EH (cell line): ENCODE results near the gene PRRT4.

ENCODE experiments used
- DNase-seq: peaks from one replicate; pipeline ENCODE4 v3.0.0-alpha.2; 2015; ENCODE audit warnings: low read depth

PRRT4 gene

GRCh38 chr7:128361411-128362379 lies at the start of gene PRRT4:
PRRT4 (minus strand) TSS chr7:128361690.
- DNase-seq = peak; percentile 28

DNA sequence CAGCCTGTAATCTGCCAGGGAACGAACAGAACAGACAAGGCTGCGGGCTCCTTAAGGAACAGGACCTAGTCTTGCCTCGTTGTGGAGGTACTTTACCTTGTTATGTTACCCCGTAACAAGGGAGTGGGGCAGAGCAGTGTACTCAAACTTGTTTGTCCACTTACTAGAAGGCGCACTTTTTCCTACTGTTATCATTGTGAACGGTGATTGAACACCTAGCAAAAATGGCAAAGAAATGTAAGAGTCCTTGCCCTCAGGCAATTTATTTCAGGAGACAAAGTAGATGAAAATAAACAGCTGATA lies 48.9 kb upstream of the PRRT4 start:
- DNase-seq = no peak

- peak; percentile 92 for DNase-seq
Observed at GRCh38 chr7:128409596-128410450, 48.3 kb upstream of the PRRT4 start, which contains the start of gene IMPDH1. IMPDH1 (minus strand) TSS chr7:128409982; CDS start chr7:128409901, 81 bp downstream.

DNA sequence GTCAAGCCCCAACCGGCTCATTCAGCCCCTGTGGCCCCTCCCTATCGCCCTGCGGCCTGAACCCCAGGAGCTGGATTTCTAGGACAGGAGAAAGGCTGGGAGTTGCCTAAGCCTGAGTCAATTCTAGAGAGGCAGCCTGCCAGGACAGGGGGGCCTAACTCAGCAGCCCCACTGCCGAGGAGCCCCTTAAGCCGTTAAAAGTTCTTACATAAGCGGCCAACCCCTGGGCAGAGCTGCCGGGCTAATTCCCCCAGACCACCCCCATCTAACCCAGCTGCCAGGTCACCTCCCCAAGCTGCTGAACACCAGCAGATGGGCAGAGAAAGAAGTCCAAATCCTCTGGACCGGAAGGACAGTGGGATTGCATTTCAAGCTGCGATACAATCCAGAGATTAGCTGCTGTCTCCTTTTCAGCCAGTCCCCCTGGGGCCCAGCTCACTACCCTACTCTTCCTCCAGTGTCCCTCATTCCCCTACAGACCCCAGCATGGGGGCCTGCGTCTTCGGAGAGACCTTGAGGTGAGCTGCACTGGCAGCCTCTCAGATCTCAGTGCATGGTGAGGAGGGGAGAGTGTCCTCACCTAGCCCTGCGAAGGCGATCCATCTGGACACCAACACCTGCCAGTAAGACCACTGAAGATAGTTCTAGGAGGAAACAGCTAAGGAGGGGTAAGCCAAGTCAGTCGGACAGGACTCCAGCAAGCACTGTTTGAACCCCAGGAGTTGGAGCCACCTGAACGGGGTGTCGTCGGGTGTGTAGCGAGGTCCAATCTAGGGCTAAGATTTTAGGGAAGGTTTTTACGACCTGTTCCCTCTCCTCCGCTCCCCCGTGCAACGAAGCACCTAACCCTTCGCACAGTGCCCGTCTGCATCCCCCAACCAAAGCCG lies 47.5 kb upstream of the PRRT4 start:
- DNase-seq = no peak

DNA sequence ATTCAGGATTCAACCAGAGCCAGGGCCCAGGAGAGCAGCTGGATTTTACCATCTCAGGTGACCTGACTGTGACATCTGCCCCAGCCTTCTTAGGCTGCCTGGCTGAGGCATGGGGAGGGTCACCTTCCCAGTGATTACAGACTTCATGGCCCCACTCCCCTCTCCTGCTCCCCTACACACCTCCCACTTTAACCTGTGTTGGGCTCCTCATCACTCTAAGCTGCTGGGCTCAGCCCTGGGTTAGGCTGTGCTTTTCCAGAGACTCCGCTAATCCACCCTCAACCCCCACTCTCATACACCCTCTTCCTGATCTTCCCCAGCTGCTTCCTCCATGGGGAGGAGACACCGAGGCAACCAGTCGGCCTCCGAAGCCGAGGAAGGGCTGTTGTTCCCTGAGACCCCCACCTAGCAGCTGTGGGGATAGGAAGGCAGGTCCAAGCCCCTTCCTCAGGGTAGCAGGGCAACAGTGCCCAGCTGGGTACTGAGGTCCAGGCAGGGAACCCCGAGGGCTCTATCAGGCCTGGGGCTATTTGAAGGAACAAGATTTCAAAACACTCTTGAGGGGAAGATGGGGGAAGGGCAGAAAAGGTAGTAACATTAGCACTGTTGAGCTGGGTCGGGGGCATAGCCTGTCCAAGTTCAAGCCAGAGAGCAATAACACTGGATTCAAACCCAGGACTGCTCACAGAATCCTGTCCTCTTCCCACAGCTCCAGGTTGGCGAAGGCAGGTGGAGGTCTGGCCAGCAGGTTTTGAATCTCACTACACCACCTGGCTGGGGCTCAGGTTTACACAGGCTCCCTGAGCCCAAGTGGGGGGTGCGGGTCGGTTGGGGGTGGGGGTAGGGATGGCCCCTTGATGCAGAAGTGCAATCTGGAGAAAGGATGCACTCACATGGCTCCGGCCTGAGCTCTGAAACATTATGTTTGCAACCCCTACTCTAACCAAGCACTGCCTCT lies 46.5 kb upstream of the PRRT4 start:
- no peak for DNase-seq

DNA sequence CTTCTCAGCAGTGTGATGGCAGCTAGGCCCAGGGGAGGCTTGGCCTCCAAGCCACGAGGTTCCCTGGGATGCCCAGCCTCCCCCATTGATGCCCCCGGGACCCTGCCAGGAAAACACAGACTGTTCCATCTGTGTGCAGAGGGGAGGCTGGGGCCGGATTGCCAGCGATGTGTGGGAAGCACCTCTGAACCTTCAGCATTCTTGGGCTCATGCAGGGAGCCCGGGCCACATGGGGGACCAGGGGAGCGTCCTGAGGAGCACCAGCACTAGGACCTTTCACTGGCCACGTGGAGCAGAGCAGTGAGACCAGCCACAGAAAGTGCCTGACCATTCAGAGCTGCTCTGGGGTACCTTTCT lies 45.7 kb upstream of the PRRT4 start:
- DNase-seq = no peak

- no peak for DNase-seq
Observed at GRCh38 chr7:128406314-128407232, 45.1 kb upstream of the PRRT4 start.

GRCh38 chr7:128405471-128406313 lies 44.2 kb upstream of the PRRT4 start:
- peak; percentile 57 for DNase-seq

GRCh38 chr7:128404886-128405470 lies 43.5 kb upstream of the PRRT4 start:
- DNase-seq = peak; percentile 53

DNA sequence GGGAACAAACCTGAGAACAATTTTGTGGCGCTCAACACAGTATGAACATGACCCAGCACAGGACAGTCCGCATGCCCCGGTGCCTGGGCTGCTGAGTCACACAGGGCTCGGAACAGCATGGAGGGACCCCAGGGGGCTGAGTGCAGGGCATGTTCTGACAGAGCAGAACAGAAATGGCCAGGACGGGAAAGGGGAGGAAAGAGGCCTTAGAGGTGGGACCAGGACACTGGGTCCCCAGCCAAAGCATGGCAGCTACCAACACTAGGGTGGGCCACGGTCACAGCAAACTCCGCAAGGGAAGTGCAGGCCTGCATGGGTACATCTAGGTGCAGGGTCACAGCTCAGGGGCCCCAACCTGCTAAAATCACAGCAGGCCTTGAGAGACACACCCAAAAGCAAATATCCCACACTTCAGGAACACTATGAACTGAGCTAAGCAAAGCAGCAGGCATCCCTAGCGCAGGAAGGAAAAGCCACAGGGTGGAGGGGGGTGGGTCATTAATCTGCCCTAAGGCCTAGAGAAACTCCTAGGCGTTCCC lies 42.7 kb upstream of the PRRT4 start:
- no peak for DNase-seq

DNA sequence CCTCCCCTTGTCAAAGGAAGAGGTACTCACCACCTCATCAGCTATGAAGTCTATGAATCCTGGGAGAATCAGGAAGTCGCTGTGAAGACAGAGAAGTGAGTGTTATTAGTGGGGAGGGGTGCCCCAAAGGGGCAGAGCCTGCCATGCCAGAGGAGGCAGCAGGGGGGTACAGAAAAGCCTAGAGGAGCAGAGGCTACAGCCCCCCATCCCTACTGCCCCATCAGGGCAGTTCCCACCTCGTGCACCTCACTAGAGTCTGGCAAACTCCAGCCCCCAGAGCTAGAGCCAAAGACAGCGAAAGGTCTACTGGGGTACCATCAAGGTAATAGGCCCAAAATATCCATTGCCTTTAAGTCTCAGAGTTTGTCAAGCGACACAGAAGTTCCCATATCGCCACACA lies 42.2 kb upstream of the PRRT4 start:
- no peak for DNase-seq

- no peak for DNase-seq
Observed at GRCh38 chr7:128402356-128402755, 40.9 kb upstream of the PRRT4 start.

GRCh38 chr7:128400566-128400965 lies 39.1 kb upstream of the PRRT4 start:
- DNase-seq = no peak

DNA sequence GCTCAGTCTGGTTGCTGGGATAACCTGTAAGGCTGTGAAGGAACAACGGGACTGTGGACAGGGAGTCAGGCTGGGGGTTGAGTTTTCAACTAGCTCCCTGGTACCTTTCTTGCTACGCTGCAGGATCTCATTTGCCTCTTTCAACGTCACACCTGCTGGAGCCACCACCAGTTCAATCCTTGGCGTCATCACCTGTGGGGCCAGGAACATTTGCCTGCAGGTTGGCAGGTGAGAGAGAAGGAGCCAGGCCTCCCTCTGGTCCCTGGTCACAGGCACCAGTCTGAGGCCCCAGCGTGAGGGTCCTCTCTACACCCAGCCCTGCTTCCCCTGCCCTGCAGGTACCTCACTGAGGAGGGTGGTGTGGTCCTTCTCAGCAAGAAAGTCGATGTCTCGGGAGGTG lies 38.5 kb upstream of the PRRT4 start:
- no peak for DNase-seq

GRCh38 chr7:128398841-128399135 lies 37.3 kb upstream of the PRRT4 start:
- DNase-seq = no peak

DNA sequence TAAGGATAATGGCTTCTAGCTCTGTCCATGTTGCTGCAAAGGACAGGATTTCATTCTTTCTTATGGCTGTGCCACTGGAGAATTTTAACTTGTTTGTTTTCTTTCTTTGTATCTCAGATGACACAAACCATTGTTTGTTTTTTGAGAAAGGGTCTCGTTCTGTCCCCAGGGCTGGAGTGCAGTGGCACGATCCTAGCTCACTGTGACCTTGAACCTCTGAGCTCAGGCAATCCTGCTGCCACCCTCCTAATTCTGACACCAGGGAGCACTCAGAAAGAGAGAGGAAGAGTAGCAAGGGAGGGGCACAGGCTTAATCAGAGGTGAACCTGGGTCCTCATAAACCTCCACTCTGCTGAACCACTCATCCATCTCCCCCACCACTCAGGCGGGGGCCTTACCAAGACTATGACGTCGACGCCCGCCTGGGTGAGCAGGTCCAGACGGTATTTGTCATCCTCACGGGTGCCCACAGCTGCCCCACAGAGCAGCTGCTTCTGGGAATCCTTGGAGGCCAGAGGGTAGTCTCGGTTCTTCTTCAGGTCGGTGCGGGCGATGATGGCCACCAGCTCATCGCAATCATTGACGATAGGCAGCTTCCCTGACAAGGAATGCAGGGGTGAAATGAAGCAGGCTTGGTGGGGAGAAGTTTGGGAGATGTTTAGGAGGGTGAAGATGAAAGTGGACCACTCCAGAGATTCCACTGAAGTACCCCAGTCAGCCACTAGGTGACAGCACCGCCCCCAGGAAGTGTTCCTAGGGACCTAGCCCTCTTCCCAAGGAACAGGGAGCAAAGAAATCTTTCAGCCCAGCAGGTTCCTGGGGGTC lies 36.7 kb upstream of the PRRT4 start:
- DNase-seq = peak; percentile 59

- DNase-seq = no peak
Observed at GRCh38 chr7:128396357-128396756, 34.9 kb upstream of the PRRT4 start.
